DOHH2 (cell line): Measurements from ENCODE around the gene ARHGAP1.
"Not testable (repeated sequence)": the region's sequence is repeated elsewhere in the genome, so short reads cannot be mapped to it uniquely, and the experiment has no call there.

ENCODE experiments used
- H3F3A ChIP-seq: fragments of 200-600 bp; sonication (generic), shearing (Covaris generic); 2 replicates; pipeline ENCODE4 v1.6.0; 2016; ENCODE audit warnings: antibody characterized with exemption, mild to moderate bottlenecking; ENCODE audit not compliant: control insufficient read depth, insufficient read depth
- H3K27ac ChIP-seq: fragments of 200-600 bp; sonication (generic); 2 replicates; pipeline ENCODE4 v1.5.1; 2014; ENCODE audit warnings: low read depth, mild to moderate bottlenecking, low read length, moderate library complexity
- H3K27me3 ChIP-seq: fragments of 200-600 bp; sonication (generic); 2 replicates; pipeline ENCODE4 v1.6.1; 2014; ENCODE audit warnings: mild to moderate bottlenecking, low read length, mixed read lengths; ENCODE audit not compliant: control insufficient read depth
- H3K36me3 ChIP-seq: fragments of 200-600 bp; sonication (generic); 2 replicates; pipeline ENCODE4 v1.6.1; 2014; ENCODE audit warnings: mild to moderate bottlenecking, low read length, moderate library complexity, mixed read lengths; ENCODE audit not compliant: control insufficient read depth
- H3K4me1 ChIP-seq: fragments of 200-600 bp; sonication (generic); 2 replicates; pipeline ENCODE4 v1.6.1; 2014; ENCODE audit warnings: mild to moderate bottlenecking, low read length, mixed read lengths; ENCODE audit not compliant: control insufficient read depth
- H3K4me2 ChIP-seq: fragments of 200-600 bp; sonication (generic); 2 replicates; pipeline ENCODE4 v1.6.0; 2014; ENCODE audit warnings: mild to moderate bottlenecking, low read length, moderate library complexity
- H3K4me3 ChIP-seq: fragments of 200-600 bp; sonication (generic); 2 replicates; pipeline ENCODE4 v1.5.1; 2014; ENCODE audit warnings: mild to moderate bottlenecking, low read length, mixed read lengths
- H3K79me2 ChIP-seq: fragments of 200-600 bp; sonication (generic); 2 replicates; pipeline ENCODE4 v1.6.1; 2014; ENCODE audit warnings: mild to moderate bottlenecking, low read length, mixed read lengths; ENCODE audit not compliant: control insufficient read depth
- H3K9me2 ChIP-seq: fragments of 200-600 bp; sonication (generic); replicated peaks from 2 replicates; pipeline ENCODE4 v1.6.1; 2014; ENCODE audit warnings: mild to moderate bottlenecking, low read length, mixed read lengths; ENCODE audit not compliant: control insufficient read depth
- H3K9me3 ChIP-seq: fragments of 200-600 bp; sonication (generic); 2 replicates; pipeline ENCODE4 v1.6.1; 2014; ENCODE audit warnings: antibody characterized with exemption, low read length, mixed read lengths; ENCODE audit not compliant: control insufficient read depth, insufficient read depth
- H4K20me1 ChIP-seq: fragments of 200-600 bp; sonication (generic); 2 replicates; pipeline ENCODE4 v1.6.0; 2014; ENCODE audit warnings: low read depth, mild to moderate bottlenecking, antibody characterized with exemption, low read length, moderate library complexity; ENCODE audit not compliant: control insufficient read depth, insufficient read depth
- EZH2phosphoT487 ChIP-seq: fragments of 200-600 bp; sonication (generic); IDR thresholded peaks from 2 replicates; pipeline ENCODE4 v1.6.1; 2017; ENCODE audit warnings: borderline replicate concordance, mild to moderate bottlenecking, antibody characterized with exemption, low read length, moderate library complexity, mixed read lengths
- TF ChIP-seq, protein P1 (sequence below): fragments of 200-600 bp; sonication (generic); IDR thresholded peaks from one replicate; pipeline ENCODE4 v1.5.1; 2014; ENCODE audit warnings: antibody characterized with exemption, mild to moderate bottlenecking, low read depth, low read length; ENCODE audit not compliant: poor library complexity, severe bottlenecking

The ARHGAP1 gene

DNA sequence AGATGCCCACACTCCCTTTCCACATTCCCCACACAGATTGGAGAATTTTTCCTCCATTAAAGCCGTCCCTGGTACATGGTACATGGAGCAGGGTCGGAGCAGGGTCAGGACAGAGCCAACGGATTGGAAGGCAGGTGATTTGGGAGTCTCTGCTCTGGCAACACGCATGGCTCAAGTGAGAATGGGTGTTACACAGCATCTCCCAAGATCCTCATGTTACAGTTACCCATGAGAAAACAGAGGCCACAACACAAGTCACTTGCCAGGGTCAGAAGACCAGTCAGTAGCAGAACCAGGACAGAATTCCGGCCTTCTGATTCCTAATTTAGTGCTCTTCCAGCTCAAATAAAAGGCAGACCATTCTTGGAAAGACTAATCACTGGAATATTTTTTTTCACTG is 10.9 kb upstream of the ARHGAP1 start:
- Histone ChIP-seq H3K79me2 (no peaks in the 10 kb centered on the region; the same call in 1 of the 2 replicates), H3K4me3 (no peak overlapping the region), H3K9me3 (no peaks in the 10 kb centered on the region), H3K27ac (no peak overlapping the region), H3K4me2 (no peak overlapping the region), H3K27me3 (no peaks in the 10 kb centered on the region), H3K9me2 (no peaks in the 10 kb centered on the region), H3K4me1 (no peaks in the 10 kb centered on the region), H4K20me1 (no peaks in the 10 kb centered on the region), H3F3A (no peaks in the 10 kb centered on the region; the same call in 1 of the 2 replicates), H3K36me3 (peaks cover 15% of the 10 kb centered on the region)
- TF ChIP-seq, protein P1, sequence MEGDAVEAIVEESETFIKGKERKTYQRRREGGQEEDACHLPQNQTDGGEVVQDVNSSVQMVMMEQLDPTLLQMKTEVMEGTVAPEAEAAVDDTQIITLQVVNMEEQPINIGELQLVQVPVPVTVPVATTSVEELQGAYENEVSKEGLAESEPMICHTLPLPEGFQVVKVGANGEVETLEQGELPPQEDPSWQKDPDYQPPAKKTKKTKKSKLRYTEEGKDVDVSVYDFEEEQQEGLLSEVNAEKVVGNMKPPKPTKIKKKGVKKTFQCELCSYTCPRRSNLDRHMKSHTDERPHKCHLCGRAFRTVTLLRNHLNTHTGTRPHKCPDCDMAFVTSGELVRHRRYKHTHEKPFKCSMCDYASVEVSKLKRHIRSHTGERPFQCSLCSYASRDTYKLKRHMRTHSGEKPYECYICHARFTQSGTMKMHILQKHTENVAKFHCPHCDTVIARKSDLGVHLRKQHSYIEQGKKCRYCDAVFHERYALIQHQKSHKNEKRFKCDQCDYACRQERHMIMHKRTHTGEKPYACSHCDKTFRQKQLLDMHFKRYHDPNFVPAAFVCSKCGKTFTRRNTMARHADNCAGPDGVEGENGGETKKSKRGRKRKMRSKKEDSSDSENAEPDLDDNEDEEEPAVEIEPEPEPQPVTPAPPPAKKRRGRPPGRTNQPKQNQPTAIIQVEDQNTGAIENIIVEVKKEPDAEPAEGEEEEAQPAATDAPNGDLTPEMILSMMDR: no peak
- TF ChIP-seq EZH2phosphoT487: no peak

DNA sequence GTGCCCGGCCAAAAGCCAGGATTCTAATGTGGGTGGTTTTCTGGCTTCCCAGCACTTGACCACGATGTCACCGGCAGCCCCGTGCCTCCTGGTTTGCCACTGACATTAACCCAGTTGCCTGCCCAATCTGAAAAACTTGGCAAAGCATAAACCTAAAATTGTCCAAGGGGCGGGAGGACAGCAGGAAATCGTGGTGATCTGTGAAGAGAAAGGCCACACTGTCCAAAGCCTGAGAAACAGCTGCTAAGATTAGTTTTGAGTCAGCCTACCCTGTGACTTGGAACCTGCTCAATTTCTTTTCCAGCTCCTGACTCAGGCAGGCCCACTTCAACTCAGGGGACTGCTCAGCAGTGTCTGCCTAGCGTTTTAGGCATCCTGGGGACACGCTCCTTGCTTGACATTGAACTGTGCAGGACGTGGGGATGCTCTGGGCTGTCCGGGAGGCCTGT is 10.4 kb upstream of the ARHGAP1 start:
- TF ChIP-seq, protein P1: no peak
- no peak for TF ChIP-seq EZH2phosphoT487
- no peak overlapping the region for H3K4me2 ChIP-seq
- H3K9me3 ChIP-seq: no peaks in the 10 kb centered on the region
- no peaks in the 10 kb centered on the region for H3K9me2 ChIP-seq
- H4K20me1 ChIP-seq: no peaks in the 10 kb centered on the region
- H3K4me1 ChIP-seq: no peaks in the 10 kb centered on the region
- no peak overlapping the region for H3K27ac ChIP-seq
- no peaks in the 10 kb centered on the region; the same call in 1 of the 2 replicates for H3F3A ChIP-seq
- H3K36me3 ChIP-seq: peaks cover 18% of the 10 kb centered on the region
- no peaks in the 10 kb centered on the region for H3K27me3 ChIP-seq
- no peak overlapping the region for H3K4me3 ChIP-seq
- H3K79me2 ChIP-seq: no peaks in the 10 kb centered on the region; the same call in 1 of the 2 replicates

- H3K79me2 ChIP-seq, H3K4me2 ChIP-seq, H3K9me2 ChIP-seq, H3K9me3 ChIP-seq, H3K27ac ChIP-seq, H3F3A ChIP-seq, H3K27me3 ChIP-seq, H4K20me1 ChIP-seq, H3K4me1 ChIP-seq, H3K4me3 ChIP-seq: not testable (repeated sequence)
- H3K36me3 ChIP-seq: peaks cover 32% of the 10 kb centered on the region
Observed at GRCh38 chr11:46709351-46709750, 8.9 kb upstream of the ARHGAP1 start.

- Histone ChIP-seq H3K36me3 (peaks cover 52% of the 10 kb centered on the region), H4K20me1 (no peaks in the 10 kb centered on the region), H3K4me1 (peaks cover 11% of the 10 kb centered on the region), H3K27me3 (no peaks in the 10 kb centered on the region), H3K4me3 (no peak overlapping the region), H3K27ac (no peak overlapping the region), H3K9me2 (no peaks in the 10 kb centered on the region), H3K4me2 (no peak overlapping the region), H3F3A (no peaks in the 10 kb centered on the region; the same call in 1 of the 2 replicates), H3K79me2 (peaks cover 21% of the 10 kb centered on the region), H3K9me3 (no peaks in the 10 kb centered on the region)
- TF ChIP-seq, protein P1: no peak
- no peak for TF ChIP-seq EZH2phosphoT487
Observed at GRCh38 chr11:46706886-46707285, 6.5 kb upstream of the ARHGAP1 start.
